A549 (cell line): ENCODE measurements around the gene BAHD1. TPM values are rescaled to one million over a fixed set of nuclear protein-coding genes. Genes with fewer than 3 reads are reported as not detected.

Source experiments
- ATAC-seq, 2 experiments: fragments of 200-7000 bp in 1 of 2; fragments of >200 bp in 1 of 2; cut with Nextera tagmentation in 1 of 2; cut with Tn5 transposase in 1 of 2; 3 replicates each; pipeline versions ENCODE4 v1.8.0 to v1.9.1; 2018 to 2020; ENCODE audit warnings: mild to moderate bottlenecking in 1 of 2, moderate library complexity in 1 of 2
- CTCF ChIA-PET: fragments of 300-600 bp; sonication (Branson Sonifier 250); formaldehyde crosslinking; extraction: SDS; loops from one replicate; lab custom pipeline; 2021; ENCODE audit warnings: antibody characterized with exemption, inconsistent platforms; lab: Yijun Ruan, JAX
- POLR2A ChIA-PET: fragments of 350-600 bp; formaldehyde crosslinking; extraction: SDS; loops from one replicate; lab custom pipeline; 2021; ENCODE audit warnings: antibody characterized with exemption, inconsistent platforms; lab: Yijun Ruan, JAX
- DNase-seq, 2 experiments: peaks; one replicate each; pipeline versions ENCODE4 v3.0.0 to v3.0.0-alpha.2; 2011 to 2016; ENCODE audit warnings: low read depth in 1 of 2, low spot score in 1 of 2
- FAIRE-seq: peaks from 2 replicates; lab custom pipeline; 2011; peaks lifted over from hg19 to GRCh38; lab: Jason Lieb, UNC
- H3K27ac ChIP-seq, 2 experiments: fragments of >200 bp; sonication (Bioruptor Twin); formaldehyde crosslinking; 3 replicates each; pipeline ENCODE4 v1.5.1; 2016 to 2017
- H3K4me1 ChIP-seq: fragments of >200 bp; sonication (Bioruptor Twin); formaldehyde crosslinking; 3 replicates; pipeline ENCODE4 v1.6.1; 2016
- H3K4me2 ChIP-seq: fragments of >200 bp; sonication (Bioruptor Twin); formaldehyde crosslinking; 3 replicates; pipeline ENCODE4 v1.6.1; 2016
- H3K4me3 ChIP-seq: fragments of >200 bp; sonication (Bioruptor Twin); formaldehyde crosslinking; 3 replicates; pipeline ENCODE4 v1.5.1; 2016
- H3K9me3 ChIP-seq: fragments of >200 bp; sonication (Bioruptor Twin); formaldehyde crosslinking; 3 replicates; pipeline ENCODE4 v1.6.1; 2016
- BHLHE40 ChIP-seq: IDR thresholded peaks from 2 replicates; pipeline ENCODE4 v1.6.1; 2012; ENCODE audit warnings: low read depth, low read length, inconsistent platforms
- CBX2 ChIP-seq: fragments of 200-600 bp; sonication (generic); IDR thresholded peaks from 2 replicates; pipeline ENCODE4 v1.6.1; 2016; ENCODE audit warnings: low read depth, mild to moderate bottlenecking, borderline replicate concordance
- CBX8 ChIP-seq: fragments of 200-600 bp; sonication (generic); IDR thresholded peaks from 2 replicates; pipeline ENCODE4 v1.6.1; 2016
- CEBPB ChIP-seq, 2 experiments: fragments of >200 bp in 1 of 2; sonication (Bioruptor Twin) in 1 of 2; formaldehyde crosslinking in 1 of 2; IDR thresholded peaks; 2 replicates each; pipeline ENCODE4 v1.6.1; 2012 to 2016
- CHD4 ChIP-seq: fragments of 200-600 bp; sonication (generic); IDR thresholded peaks from 2 replicates; pipeline ENCODE4 v1.6.1; 2016; ENCODE audit warnings: antibody characterized with exemption, mild to moderate bottlenecking, borderline replicate concordance
- ESRRA ChIP-seq: fragments of 150-350 bp; IDR thresholded peaks from 2 replicates; pipeline ENCODE4 v1.6.1; 2014; ENCODE audit warnings: mild to moderate bottlenecking, low read length, borderline replicate concordance
- FOSB ChIP-seq: fragments of 250-450 bp; sonication (Bioruptor Pico); IDR thresholded peaks from 2 replicates; pipeline ENCODE4 v1.5.0; 2020; ENCODE audit warnings: mild to moderate bottlenecking, moderate library complexity
- GATA3 ChIP-seq: IDR thresholded peaks from 2 replicates; pipeline ENCODE4 v1.6.1; 2012; ENCODE audit warnings: borderline replicate concordance
- HDAC2 ChIP-seq: fragments of 200-600 bp; sonication (generic); IDR thresholded peaks from 2 replicates; pipeline ENCODE4 v1.6.1; 2016
- HOXA7 ChIP-seq: fragments of 250-450 bp; sonication (Bioruptor Pico); IDR thresholded peaks from 2 replicates; pipeline ENCODE4 v1.5.0; 2020; ENCODE audit warnings: mild to moderate bottlenecking, moderate library complexity
- HOXB13 ChIP-seq: fragments of 250-450 bp; sonication (Bioruptor Pico); IDR thresholded peaks from 2 replicates; pipeline ENCODE4 v1.5.0; 2020; ENCODE audit warnings: low read depth, mild to moderate bottlenecking, moderate library complexity
- JUN ChIP-seq, 2 experiments: fragments of >200 bp; sonication (Bioruptor Twin); formaldehyde crosslinking; IDR thresholded peaks; 2 replicates in 1 of 2; 3 replicates in 1 of 2; pipeline ENCODE4 v1.6.1; 2016 to 2017
- KDM1A ChIP-seq: fragments of 200-600 bp; sonication (generic); IDR thresholded peaks from 2 replicates; pipeline ENCODE4 v1.6.1; 2016; ENCODE audit warnings: low read depth, mild to moderate bottlenecking
- MAZ ChIP-seq: fragments of 150-350 bp; IDR thresholded peaks from 2 replicates; pipeline ENCODE4 v1.6.1; 2014; ENCODE audit warnings: antibody characterized with exemption, low read depth, low read length, borderline replicate concordance
- MYC ChIP-seq: IDR thresholded peaks from 2 replicates; pipeline ENCODE4 v1.6.1; 2012; ENCODE audit warnings: mild to moderate bottlenecking, inconsistent platforms, low read length, improper control_type of control experiment, borderline replicate concordance
- NPAS2 ChIP-seq: fragments of 250-450 bp; sonication (Bioruptor Pico); IDR thresholded peaks from 2 replicates; pipeline ENCODE4 v1.8.0; 2022; ENCODE audit warnings: mild to moderate bottlenecking, moderate library complexity, borderline replicate concordance
- NR3C1 ChIP-seq: fragments of >200 bp; sonication (Bioruptor Twin); formaldehyde crosslinking; IDR thresholded peaks from 3 replicates; pipeline ENCODE4 v1.6.1; 2017
- PHF8 ChIP-seq: fragments of 200-600 bp; sonication (generic); IDR thresholded peaks from 2 replicates; pipeline ENCODE4 v1.6.1; 2016; ENCODE audit warnings: low read depth, mild to moderate bottlenecking, antibody characterized with exemption, moderate library complexity, borderline replicate concordance
- POLR2A ChIP-seq: IDR thresholded peaks from 2 replicates; pipeline ENCODE4 v1.6.1; 2012; ENCODE audit warnings: mild to moderate bottlenecking, low read length
- POLR2AphosphoS2 ChIP-seq: conservative IDR thresholded peaks from 2 replicates; pipeline ENCODE4 v1.6.1; 2012; ENCODE audit warnings: low read length, improper control_type of control experiment, inconsistent platforms
- RAD21 ChIP-seq, 2 experiments: fragments of >200 bp in 1 of 2; sonication (Bioruptor Twin) in 1 of 2; formaldehyde crosslinking in 1 of 2; IDR thresholded peaks in 1 of 2; conservative IDR thresholded peaks in 1 of 2; 2 replicates in 1 of 2; 3 replicates in 1 of 2; pipeline ENCODE4 v1.6.1; 2012 to 2018; ENCODE audit warnings: inconsistent platforms in 1 of 2
- RFX5 ChIP-seq: fragments of 450-650 bp; IDR thresholded peaks from 2 replicates; pipeline ENCODE4 v1.7.1; 2014; ENCODE audit warnings: antibody characterized with exemption, mild to moderate bottlenecking, moderate library complexity
- ZC3H11A ChIP-seq: fragments of 450-650 bp; IDR thresholded peaks from 2 replicates; pipeline ENCODE4 v1.6.1; 2014; ENCODE audit warnings: antibody characterized with exemption, mild to moderate bottlenecking
- ZFP36 ChIP-seq: fragments of 450-650 bp; IDR thresholded peaks from 2 replicates; pipeline ENCODE4 v1.6.1; 2014; ENCODE audit warnings: borderline replicate concordance; ENCODE audit not compliant: partially characterized antibody
- WGBS: methylation state at CpG from one replicate; pipeline ENCODE4 v1.1.6; 2017; ENCODE audit errors: missing lambda C conversion rate; 5-methylcytosine and 5-hydroxymethylcytosine counted together
- polyA plus RNA-seq, 4 experiments: library from polyadenylated mRNA; depleted of rRNA in 3 of 4; stranded (reverse); fragments of >200 nt; fragmentation: RNase III in 1 of 4; extraction: RNeasy Plus Mini Kit Qiagen cat#74134 plus additional on column Dnase treatment in 1 of 4; gene quantifications; 2 replicates in 3 of 4; 3 replicates in 1 of 4; pipeline ENCODE4 v1.2.3, GENCODE V29; 2011 to 2017
- TF ChIP-seq, protein P1 (sequence below): fragments of 200-600 bp; sonication (generic); IDR thresholded peaks from 2 replicates; pipeline ENCODE4 v1.6.1; 2016; ENCODE audit warnings: antibody characterized with exemption, mild to moderate bottlenecking, moderate library complexity
- TF ChIP-seq, protein P2 (sequence below): fragments of >200 bp; sonication (Bioruptor Twin); formaldehyde crosslinking; IDR thresholded peaks from 3 replicates; pipeline ENCODE4 v1.6.1; 2016

Gene BAHD1
- polyA plus RNA-seq, 2 of the 4 experiments (the other 2 are of a cell fraction): 2.3 to 11.1 TPM

DNA sequence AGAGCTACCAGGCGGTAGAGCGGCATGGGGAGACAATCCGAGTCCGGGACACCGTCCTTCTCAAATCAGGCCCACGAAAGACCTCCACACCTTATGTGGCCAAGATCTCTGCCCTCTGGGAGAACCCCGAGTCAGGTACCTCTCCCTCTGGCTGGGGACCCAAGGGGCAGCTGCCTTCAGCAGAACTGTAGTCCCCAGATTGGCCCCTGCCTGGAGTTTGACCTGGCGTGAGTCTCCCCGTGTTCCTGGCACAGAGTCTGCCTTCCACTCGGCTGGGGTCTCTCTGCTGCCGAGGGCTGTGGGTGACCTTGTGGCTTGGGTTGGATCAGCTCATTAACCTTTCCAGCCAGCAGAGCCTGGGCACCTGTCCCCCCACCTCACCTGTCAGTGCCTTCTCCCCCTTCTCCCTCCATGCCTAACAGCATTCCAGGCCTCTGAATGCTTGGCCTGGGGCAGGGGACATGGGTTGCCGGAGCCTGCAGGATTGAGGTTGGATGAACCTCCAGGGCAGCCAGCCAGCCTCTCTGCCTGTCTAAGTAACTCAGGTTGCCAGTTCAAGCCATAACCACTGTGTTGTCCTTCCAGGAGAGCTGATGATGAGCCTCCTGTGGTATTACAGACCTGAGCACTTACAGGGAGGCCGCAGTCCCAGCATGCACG, 23.3 kb downstream of the BAHD1 start:
- TF ChIP-seq KDM1A (no peak), POLR2A (no peak), MAZ (no peak)
- Histone ChIP-seq H3K9me3 (no peaks in the 10 kb centered on the region), H3K4me1 (no peaks in the 10 kb centered on the region), H3K4me2 (no peak overlapping the region), H3K27ac (no peak overlapping the region), H3K4me3 (no peak overlapping the region)
- ATAC-seq (no peak), DNase-seq (no peak), FAIRE-seq (no peak)
- WGBS: 88% methylated on average over 13 of the region's 14 CpGs
- CTCF ChIA-PET: interaction anchor here (0.9 to 2.4 kb wide), 3 partner anchors 12 to 185 kb away, joined by 4 to 11 read pairs (median 4); no protein-coding TSS in a partner anchor
- POLR2A ChIA-PET: no interaction called here

DNA sequence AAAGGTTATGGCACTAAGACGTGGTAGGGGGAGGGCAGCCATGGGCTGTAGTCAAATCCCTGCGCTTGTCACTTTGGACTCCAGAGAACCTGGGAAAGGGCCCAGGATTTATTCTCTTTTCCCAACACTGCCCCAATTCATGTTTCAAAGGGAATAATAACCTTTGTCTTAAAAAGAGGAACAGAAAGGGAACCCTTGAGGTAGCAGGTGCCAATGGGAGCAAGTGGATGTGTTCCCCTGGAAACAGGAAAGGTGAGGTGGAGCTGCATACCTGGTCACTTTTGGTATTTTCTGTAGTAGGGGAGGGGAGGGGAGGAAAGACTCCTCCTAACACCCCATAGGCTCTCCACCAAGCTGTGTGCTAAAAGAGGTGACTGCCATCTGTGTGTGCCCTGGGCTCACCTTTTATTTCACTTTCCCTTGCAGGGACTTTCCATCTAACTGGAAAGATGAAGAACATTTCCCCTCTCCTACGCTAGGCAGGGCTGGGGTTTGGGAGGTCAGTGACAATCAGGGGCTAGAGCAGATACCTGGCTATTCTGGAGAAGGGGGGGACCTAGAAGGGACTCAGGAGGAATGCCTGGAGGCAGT, 23.9 kb downstream of the BAHD1 start:
- ChIA-PET POLR2A (no interaction called here), CTCF (interaction anchor here (1.8 to 2.4 kb wide), 2 partner anchors 12 to 186 kb away, joined by 4 to 11 read pairs; no protein-coding TSS in a partner anchor)
- TF ChIP-seq, protein P1, sequence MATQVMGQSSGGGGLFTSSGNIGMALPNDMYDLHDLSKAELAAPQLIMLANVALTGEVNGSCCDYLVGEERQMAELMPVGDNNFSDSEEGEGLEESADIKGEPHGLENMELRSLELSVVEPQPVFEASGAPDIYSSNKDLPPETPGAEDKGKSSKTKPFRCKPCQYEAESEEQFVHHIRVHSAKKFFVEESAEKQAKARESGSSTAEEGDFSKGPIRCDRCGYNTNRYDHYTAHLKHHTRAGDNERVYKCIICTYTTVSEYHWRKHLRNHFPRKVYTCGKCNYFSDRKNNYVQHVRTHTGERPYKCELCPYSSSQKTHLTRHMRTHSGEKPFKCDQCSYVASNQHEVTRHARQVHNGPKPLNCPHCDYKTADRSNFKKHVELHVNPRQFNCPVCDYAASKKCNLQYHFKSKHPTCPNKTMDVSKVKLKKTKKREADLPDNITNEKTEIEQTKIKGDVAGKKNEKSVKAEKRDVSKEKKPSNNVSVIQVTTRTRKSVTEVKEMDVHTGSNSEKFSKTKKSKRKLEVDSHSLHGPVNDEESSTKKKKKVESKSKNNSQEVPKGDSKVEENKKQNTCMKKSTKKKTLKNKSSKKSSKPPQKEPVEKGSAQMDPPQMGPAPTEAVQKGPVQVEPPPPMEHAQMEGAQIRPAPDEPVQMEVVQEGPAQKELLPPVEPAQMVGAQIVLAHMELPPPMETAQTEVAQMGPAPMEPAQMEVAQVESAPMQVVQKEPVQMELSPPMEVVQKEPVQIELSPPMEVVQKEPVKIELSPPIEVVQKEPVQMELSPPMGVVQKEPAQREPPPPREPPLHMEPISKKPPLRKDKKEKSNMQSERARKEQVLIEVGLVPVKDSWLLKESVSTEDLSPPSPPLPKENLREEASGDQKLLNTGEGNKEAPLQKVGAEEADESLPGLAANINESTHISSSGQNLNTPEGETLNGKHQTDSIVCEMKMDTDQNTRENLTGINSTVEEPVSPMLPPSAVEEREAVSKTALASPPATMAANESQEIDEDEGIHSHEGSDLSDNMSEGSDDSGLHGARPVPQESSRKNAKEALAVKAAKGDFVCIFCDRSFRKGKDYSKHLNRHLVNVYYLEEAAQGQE: no peak
- no peak for TF ChIP-seq RAD21 (conservative IDR thresholded peaks at IDR 0.05 in 1 of 2, IDR thresholded peaks at IDR 0.05 in 1 of 2)
- TF ChIP-seq CEBPB (IDR thresholded peaks at IDR 0.05): no peak
- TF ChIP-seq ESRRA: no peak
- TF ChIP-seq HDAC2: no peak
- TF ChIP-seq ZFP36: no peak
- TF ChIP-seq RFX5: no peak
- no peak for TF ChIP-seq CBX2
- TF ChIP-seq MYC: no peak
- TF ChIP-seq NR3C1: no peak
- TF ChIP-seq HOXA7 (CRISPR knock-in tag): no peak
- TF ChIP-seq CHD4: no peak
- no peak for TF ChIP-seq NPAS2 (CRISPR knock-in tag)
- TF ChIP-seq BHLHE40: no peak
- TF ChIP-seq PHF8: no peak
- TF ChIP-seq KDM1A: no peak
- no peak for ATAC-seq
- 96% methylated on average over 3 of the region's 3 CpGs for WGBS
- no peak for FAIRE-seq
- Histone ChIP-seq H3K9me3 (no peaks in the 10 kb centered on the region), H3K4me2 (no peak overlapping the region), H3K4me3 (no peak overlapping the region), H3K27ac (no peak overlapping the region), H3K4me1 (no peaks in the 10 kb centered on the region)
- no peak for DNase-seq

DNA sequence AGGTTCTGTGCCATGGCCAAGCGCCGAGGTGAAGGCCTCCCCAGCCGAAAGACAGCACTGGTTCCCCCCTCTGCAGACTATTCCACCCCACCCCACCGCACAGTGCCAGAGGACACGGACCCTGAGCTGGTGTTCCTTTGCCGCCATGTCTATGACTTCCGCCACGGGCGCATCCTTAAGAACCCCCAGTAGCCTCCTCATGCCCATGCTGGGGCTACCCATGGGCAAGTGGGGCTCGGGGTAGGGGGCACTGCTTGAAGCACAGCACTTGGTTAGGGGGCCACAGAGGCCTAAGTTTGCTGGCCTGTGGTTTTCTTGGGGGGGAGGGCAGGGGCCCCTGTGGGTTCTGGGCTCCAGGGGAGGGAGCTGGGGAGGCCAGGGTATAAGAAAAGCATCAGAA, 25.2 kb downstream of the BAHD1 start:
- Histone ChIP-seq H3K27ac (no peak overlapping the region), H3K4me1 (peaks cover 5% of the 10 kb centered on the region; the same call in 2 of the 3 replicates), H3K4me3 (no peak overlapping the region), H3K4me2 (no peak overlapping the region), H3K9me3 (no peaks in the 10 kb centered on the region)
- no peak for TF ChIP-seq NPAS2 (CRISPR knock-in tag)
- TF ChIP-seq RAD21 (conservative IDR thresholded peaks at IDR 0.05 in 1 of 2, IDR thresholded peaks at IDR 0.05 in 1 of 2): no peak
- TF ChIP-seq, protein P1: no peak
- no peak for TF ChIP-seq HOXB13 (CRISPR knock-in tag)
- TF ChIP-seq FOSB (CRISPR knock-in tag): no peak
- TF ChIP-seq HDAC2: no peak
- no peak for TF ChIP-seq JUN (IDR thresholded peaks at IDR 0.05)
- TF ChIP-seq, protein P2, sequence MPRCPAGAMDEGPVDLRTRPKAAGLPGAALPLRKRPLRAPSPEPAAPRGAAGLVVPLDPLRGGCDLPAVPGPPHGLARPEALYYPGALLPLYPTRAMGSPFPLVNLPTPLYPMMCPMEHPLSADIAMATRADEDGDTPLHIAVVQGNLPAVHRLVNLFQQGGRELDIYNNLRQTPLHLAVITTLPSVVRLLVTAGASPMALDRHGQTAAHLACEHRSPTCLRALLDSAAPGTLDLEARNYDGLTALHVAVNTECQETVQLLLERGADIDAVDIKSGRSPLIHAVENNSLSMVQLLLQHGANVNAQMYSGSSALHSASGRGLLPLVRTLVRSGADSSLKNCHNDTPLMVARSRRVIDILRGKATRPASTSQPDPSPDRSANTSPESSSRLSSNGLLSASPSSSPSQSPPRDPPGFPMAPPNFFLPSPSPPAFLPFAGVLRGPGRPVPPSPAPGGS: no peak
- TF ChIP-seq CBX8: no peak
- no peak for TF ChIP-seq POLR2AphosphoS2
- no peak for TF ChIP-seq ZC3H11A
- TF ChIP-seq GATA3: no peak
- ATAC-seq (no peak), FAIRE-seq (no peak), DNase-seq (no peak)
- WGBS: 100% methylated on average over 4 of the region's 10 CpGs
- POLR2A ChIA-PET: no interaction called here
- CTCF ChIA-PET: no interaction called here
